ENCODE results near the gene SPRN.
"Not testable (repeated sequence)": the region's sequence is repeated elsewhere in the genome, so short reads cannot be mapped to it uniquely, and the experiment has no call there.

The SPRN gene, protein sequence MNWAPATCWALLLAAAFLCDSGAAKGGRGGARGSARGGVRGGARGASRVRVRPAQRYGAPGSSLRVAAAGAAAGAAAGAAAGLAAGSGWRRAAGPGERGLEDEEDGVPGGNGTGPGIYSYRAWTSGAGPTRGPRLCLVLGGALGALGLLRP
- 0 to 1.5 (median 0) reads per million in 17 experiments for total RNA-seq

- DNase-seq, result not testable (repeated sequence)
These were observed at the start of gene SPRN for GRCh38 chr10:133424601-133425000. SPRN (minus strand) TSS chr10:133424625; CDS start chr10:133423681, 944 bp downstream.

DNA sequence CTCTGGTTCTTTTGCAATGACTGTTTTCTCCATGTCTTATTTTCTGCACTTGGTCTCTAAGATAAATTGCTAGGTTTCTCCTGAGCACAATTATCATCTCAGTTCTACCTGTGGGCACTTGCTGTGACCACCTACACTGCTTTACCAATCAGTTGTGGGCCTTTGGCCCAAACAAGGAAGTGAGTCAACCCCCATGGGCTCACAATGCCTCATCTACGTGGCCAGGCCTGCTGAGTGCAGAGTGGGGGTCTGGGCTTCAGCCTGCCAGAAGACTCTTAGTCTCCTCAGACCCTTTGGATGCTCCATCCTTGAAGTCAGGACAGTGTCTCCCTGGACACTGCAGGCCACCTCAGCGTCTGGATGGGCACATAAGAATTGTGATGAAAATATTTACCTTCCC lies 49.6 kb upstream of the SPRN start:
- no peak for DNase-seq

DNA sequence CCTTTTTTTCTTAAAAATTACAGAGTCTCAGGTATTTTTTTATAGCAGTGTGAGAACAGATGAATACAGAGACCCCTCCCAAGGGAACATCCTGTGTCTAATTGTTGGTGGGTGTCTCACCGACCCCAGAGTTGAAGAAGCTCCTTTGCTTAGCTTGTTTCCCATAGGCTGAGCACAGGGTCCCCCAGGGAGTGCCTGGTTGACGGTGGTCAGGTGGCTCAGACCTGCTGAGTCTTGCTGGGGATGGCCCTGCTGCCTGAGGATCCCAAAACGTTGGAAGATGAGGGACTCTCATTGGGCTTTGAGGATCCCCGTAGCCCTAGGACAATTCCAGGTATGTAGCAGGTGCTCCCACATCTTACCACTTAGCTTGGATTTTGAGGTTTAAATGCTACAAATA lies 48.8 kb upstream of the SPRN start:
- DNase-seq, result no peak

DNA sequence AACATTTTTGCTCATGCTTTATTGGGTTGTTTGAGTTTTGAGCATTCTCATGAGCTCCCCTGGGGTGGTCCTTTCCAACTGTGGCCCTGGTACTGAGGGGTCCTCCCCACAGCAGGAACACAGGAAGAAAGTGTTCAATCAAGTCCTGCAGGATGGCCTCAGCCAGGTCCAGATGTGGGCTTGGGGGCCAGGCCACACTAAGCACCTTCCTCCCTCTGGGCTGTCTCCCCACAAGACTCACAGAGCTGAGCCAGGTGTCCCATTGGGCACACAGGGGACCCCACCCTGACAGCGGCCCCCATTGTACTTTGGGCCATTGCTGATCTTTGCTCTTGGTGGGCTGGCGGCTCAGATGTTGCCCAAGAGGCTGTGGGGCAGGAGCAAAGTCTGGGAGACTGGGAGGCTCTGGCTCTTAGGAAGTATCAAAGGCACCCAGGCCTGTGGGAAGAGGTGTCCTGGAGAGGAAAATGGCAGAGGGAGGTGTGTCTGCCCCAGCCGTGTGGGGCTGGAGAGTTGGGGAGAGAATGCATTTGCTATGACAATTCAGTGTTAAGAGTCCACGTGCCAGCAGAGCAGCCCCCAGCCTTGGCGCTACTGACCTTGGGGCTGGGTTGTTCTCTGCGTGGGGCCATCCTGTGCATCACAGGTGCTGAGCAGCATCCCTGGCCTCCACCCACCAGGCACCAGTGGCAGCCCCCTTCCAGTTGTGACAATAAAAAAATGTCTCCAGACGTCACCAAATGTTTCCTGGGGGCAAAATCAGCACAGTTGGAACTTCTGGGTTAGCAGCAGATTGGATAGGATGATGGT lies 47.1 kb upstream of the SPRN start:
- no peak for DNase-seq

GRCh38 chr10:133469205-133469604 lies 44.8 kb upstream of the SPRN start:
- DNase-seq, result not testable (repeated sequence)

DNA sequence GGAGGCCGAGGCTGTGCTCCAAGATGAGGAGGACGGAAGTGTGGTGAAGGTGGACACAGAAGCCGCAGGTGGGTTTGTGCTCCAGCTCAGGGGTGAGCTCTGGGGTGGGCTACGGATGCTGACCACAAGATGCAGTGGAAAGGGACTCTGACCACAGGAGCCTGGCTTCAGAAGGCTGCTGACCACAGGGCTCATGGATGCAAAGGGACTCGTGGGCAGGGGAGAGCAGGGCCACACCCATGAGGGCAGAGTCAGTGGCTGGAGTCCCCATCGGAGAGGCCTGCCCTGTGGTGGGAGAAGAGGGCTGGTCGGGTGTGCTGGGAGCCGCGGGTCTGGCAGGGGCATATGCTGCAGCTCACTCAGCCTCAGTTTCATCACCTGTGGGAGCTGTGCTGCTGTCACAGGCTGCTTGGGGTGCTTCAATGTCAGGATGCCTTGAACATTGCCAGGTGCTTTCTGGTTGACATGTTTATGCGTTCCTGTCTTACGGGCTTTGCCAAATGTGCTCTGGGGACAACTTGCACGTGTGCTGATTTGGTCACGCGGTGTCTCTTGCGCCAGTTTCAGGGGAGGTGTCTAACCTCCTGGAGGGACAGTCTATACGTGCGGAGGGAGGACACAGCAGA lies 43.0 kb upstream of the SPRN start:
- no peak for DNase-seq

GRCh38 chr10:133466683-133467275 lies 42.4 kb upstream of the SPRN start:
- no peak for DNase-seq

- DNase-seq, result no peak
These were observed 41.6 kb upstream of the SPRN start for GRCh38 chr10:133465950-133466474.

DNA sequence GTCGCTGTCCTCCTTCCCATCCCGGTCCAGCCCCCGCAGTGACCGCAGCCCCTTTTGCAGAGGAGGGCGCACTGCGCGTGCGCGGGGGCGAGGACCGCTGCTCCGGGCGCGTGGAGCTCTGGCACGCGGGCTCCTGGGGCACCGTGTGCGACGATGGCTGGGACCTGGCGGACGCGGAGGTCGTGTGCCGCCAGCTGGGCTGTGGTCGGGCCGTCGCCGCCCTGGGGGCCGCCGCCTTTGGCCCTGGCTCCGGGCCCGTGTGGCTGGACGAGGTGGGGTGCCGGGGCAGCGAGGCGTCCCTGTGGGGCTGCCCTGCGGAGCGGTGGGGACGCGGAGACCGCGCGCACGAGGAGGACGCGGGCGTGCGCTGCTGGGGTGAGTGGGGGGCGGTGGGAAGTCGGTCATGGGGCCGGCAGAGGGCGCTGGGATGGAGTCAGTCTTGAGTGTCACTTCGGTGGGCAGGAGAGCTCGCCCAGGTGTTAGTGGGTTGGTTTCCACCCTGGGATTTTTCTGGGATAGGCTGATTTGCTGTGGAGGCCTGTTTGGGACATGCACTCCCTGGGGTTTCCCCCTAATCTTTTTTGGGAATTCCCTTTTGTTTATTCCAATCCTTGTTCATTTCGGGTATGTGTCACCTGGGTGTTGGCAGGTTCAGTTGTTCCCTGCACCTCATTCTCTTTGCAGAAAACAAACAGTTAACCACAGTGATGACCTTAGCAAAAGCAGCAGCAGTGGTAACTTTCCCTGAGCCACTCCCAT lies 40.9 kb upstream of the SPRN start:
- DNase-seq, result no peak

DNA sequence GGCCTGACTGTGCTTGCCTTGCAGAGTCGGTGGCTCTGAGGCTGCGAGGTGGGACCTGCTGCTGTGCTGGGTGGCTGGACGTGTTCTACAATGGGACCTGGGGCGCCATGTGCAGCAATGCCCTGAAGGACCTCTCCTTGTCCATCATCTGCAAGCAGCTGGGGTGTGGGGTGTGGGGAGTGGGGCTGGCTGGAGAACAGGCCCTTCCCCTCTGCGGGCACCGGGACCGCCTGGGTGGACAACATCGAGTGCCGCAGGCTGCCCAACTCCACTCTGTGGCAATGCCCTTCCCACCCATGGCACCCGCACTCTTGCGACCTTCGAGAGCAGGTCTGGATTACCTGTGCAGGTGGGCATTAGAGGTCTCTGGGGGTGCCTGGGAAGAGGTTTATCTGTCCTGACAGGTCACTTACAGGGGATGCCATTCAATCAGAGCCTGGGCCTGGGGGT lies 40.2 kb upstream of the SPRN start:
- no peak for DNase-seq

GRCh38 chr10:133462512-133463305 lies 38.3 kb upstream of the SPRN start:
- no peak for DNase-seq

DNA sequence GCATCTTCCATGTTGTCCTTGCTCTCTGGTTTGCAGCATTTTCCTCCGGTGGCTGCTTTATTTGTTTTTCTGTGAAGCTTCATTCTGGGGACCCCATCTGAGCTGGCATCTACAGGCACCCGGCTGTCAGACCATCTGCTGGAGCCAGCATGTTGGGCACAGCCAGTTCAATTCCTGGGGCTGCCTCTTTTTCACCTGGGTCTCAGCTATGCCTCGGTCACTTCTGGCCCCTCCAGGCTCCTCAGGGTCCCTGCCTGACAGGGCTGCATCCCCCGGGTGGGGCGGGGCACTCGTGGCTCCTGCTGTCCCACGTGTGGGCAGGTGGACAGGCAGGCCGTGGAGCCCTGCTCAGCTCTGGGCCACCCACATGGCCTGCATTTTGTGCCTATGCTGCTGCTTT lies 37.4 kb upstream of the SPRN start:
- DNase-seq, result no peak

DNA sequence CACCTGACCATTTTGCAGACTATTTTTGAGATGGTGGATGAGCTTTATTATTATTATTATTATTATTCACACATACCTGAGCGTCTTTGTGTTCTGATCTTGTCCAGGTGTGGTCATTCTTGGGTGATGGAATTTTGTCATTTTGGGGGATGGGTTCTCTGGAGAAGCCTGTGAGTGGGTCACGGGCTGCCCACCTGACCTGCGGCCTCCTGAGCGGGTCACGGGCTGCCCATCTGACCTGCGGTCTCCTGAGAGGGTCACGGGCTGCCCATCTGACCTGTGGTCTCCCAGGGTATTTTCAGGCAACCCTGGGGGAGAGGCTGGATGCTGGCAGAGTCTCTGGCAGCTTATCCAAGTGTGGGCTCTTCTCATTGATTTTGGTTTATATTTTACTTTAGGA lies 36.6 kb upstream of the SPRN start:
- no peak for DNase-seq

DNA sequence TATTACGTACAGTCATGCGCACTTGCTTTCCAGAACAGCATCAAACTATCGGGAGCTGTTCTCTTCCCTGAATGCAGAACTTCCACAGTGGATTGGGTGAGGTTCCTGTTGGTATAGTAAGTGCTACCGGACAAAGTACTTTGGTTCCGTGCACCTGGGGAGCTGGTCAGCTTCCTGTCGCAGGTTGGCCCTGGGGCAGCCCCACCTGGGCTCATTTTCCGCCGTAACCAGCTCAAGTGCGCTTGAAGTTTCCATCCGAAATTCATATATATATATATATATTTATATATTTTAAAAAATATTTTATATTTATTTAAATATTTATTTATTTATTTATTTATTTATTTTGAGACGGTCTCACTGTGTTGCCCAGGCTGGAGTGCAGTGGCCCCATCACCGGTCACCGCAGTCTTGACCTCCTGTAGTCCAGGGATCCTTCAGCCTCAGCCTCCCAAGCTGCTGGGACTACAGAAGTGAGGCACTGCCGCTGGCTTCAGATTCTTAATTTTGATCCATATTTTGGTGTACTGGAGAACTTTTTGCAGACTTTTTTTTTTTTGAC lies 35.9 kb upstream of the SPRN start:
- no peak for DNase-seq

DNA sequence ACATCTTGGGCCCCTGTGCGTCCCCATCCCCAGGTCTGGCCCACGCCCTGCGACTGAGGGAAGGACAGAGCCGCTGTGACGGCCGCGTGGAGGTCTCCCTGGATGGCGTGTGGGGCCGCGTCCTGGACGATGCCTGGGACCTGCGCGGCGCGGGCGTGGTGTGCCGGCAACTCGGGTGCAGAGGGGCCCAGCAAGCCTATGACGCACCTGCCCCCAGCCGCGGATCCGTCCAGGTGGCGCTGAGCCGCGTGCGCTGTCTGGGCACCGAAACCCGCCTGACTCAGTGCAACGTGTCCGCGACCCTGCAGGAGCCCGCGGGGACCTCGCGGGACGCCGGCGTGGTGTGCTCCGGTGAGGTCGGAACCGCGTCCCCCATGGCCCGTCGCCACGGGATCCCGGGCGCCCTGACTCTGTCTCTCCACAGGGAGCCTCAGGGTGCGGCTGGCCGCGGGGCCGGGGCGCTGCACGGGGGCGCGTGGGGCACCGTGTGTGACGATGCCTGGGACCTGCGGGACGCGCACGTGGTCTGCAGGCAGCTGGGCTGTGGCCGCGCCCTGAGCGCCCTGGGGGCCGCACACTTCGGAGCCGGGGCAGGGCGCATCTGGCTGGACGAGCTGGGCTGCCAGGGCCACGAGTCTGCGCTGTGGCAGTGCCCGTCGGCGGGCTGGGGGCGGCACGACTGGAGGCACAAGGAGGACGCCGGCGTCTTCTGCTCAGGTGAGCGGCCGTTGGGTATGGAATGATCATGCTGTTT lies 35.2 kb upstream of the SPRN start:
- no peak for DNase-seq

- DNase-seq, result no peak
These were observed 34.5 kb upstream of the SPRN start for GRCh38 chr10:133458710-133459453.

GRCh38 chr10:133458021-133458709 lies 33.7 kb upstream of the SPRN start:
- no peak for DNase-seq

GRCh38 chr10:133457100-133457841 lies 32.8 kb upstream of the SPRN start:
- no peak for DNase-seq

Measured in suppressor macrophage (primary cell).